Heart left ventricle (tissue), 13 donors: ENCODE results near the gene GGN.

ENCODE experiments used
- POLR2A ChIP-seq, 2 donors: fragments of 450-650 bp; IDR thresholded peaks; one replicate each; pipeline ENCODE4 v1.6.1; 2017; ENCODE audit warnings: antibody characterized with exemption in 2 of 2, mild to moderate bottlenecking in 2 of 2, moderate library complexity in 2 of 2
- TF ChIP-seq, protein P1 (sequence below), 12 donors: fragments of 200-600 bp; sonication (generic) in 4 of 12; IDR thresholded peaks; one replicate each; pipeline versions ENCODE4 v1.5.0 to v1.8.0; 2018 to 2022; ENCODE audit warnings: antibody characterized with exemption in 12 of 12, mild to moderate bottlenecking in 5 of 12
- donor health status: ischemic (EF 13 %, LVEDD 7.1; RV severe dilation, severe dysfunction).
- donor health status: DM: no; HTN: yes; CAD: no.
- donor health status: DM: no; HTN: no; CAD: no.
- donor health status: ischemic (EF 25% LVEDD 6.9; RV normal size, moderate dysfunction).
- donor health status: ischemic (EF 25% LVEDD 5.7; RV mildly dilated, moderate dysfunction).
- donor health status: ischemic (EF 35%, LVEDD 5.7; RV mildly dilated, moderate dysfunction).
- donor health status: nonischemic (EF 11% LVEDD 7.7; RV severe dilation, severe dysfunction).
- donor health status: DM: yes; HTN: yes; CAD: no.
- donor health status: PGD.
- donor health status: ischemic (EF 29% LVEDD 5.4; RV normal size, mild dysfunction).
- donor health status: nonischemic (EF 23%, LVEDD 6.1; RV moderate dilation, normal function).

DNA sequence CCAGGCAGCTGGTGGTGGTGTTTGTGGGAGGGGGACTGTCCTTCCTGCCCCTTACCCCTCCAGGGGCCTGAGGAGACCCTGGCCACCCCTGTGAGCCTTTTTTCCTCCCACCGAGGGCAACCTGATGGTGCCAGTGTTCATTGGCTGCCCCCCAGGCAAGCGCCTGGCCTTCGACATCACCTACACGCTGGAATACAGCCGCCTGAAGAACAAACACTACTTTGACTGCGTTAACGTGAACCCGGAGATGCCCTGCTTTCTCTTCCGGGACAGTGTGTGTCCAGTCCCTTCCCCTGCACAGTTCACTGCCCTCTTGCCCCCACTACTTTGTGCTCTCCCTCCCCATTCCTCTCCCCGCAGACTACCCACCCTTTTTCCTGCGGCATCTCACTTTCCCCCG is 20.8 kb downstream of the GGN start:
- TF ChIP-seq, protein P1, sequence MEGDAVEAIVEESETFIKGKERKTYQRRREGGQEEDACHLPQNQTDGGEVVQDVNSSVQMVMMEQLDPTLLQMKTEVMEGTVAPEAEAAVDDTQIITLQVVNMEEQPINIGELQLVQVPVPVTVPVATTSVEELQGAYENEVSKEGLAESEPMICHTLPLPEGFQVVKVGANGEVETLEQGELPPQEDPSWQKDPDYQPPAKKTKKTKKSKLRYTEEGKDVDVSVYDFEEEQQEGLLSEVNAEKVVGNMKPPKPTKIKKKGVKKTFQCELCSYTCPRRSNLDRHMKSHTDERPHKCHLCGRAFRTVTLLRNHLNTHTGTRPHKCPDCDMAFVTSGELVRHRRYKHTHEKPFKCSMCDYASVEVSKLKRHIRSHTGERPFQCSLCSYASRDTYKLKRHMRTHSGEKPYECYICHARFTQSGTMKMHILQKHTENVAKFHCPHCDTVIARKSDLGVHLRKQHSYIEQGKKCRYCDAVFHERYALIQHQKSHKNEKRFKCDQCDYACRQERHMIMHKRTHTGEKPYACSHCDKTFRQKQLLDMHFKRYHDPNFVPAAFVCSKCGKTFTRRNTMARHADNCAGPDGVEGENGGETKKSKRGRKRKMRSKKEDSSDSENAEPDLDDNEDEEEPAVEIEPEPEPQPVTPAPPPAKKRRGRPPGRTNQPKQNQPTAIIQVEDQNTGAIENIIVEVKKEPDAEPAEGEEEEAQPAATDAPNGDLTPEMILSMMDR (IDR thresholded peaks at IDR 0.05): no peak
- no peak for TF ChIP-seq POLR2A (IDR thresholded peaks at IDR 0.05)
